Liver (tissue), 9 donors: ENCODE measurements around the gene CXCL17. TPM values are rescaled to one million over a fixed set of nuclear protein-coding genes. Genes with fewer than 3 reads are reported as not detected.

ENCODE experiments used
- DNase-seq: peaks from one replicate; pipeline ENCODE4 v3.0.0-alpha.2; 2017; ENCODE audit warnings: low spot score
- H3K27ac ChIP-seq, 2 donors: one replicate each; pipeline ENCODE4 v1.7.0; 2013; ENCODE audit warnings: inconsistent platforms in 2 of 2, low read length in 2 of 2, control low read depth in 1 of 2, low read depth in 1 of 2, mild to moderate bottlenecking in 1 of 2
- H3K27me3 ChIP-seq, 4 donors: one replicate each; pipeline versions ENCODE4 v1.6.1 to v1.7.0; 2013; ENCODE audit warnings: low read length in 3 of 4, inconsistent platforms in 1 of 4, mild to moderate bottlenecking in 1 of 4, moderate library complexity in 1 of 4; ENCODE audit not compliant: control insufficient read depth in 4 of 4, insufficient read depth in 4 of 4
- H3K36me3 ChIP-seq, 4 donors: one replicate each; pipeline versions ENCODE4 v1.6.1 to v1.7.0; 2013; ENCODE audit warnings: low read length in 3 of 4, mild to moderate bottlenecking in 3 of 4, low read depth in 1 of 4, moderate library complexity in 1 of 4; ENCODE audit not compliant: control insufficient read depth in 4 of 4, insufficient read depth in 3 of 4
- H3K4me1 ChIP-seq, 4 donors: one replicate each; pipeline versions ENCODE4 v1.6.1 to v1.7.0; 2013; ENCODE audit warnings: low read length in 3 of 4, mild to moderate bottlenecking in 3 of 4, moderate library complexity in 1 of 4; ENCODE audit not compliant: control insufficient read depth in 4 of 4, insufficient read depth in 4 of 4
- H3K4me3 ChIP-seq, 3 donors: one replicate each; pipeline versions ENCODE4 v1.6.1 to v1.7.0; 2013; ENCODE audit warnings: low read length in 3 of 3, control low read depth in 1 of 3, low read depth in 1 of 3, mild to moderate bottlenecking in 1 of 3
- H3K9ac ChIP-seq, 2 donors: one replicate each; pipeline ENCODE4 v1.7.0; 2013; ENCODE audit warnings: low read length in 2 of 2, mild to moderate bottlenecking in 2 of 2, moderate library complexity in 2 of 2, control low read depth in 1 of 2, low read depth in 1 of 2
- H3K9me3 ChIP-seq, 4 donors: one replicate each; pipeline versions ENCODE4 v1.6.1 to v1.7.0; 2013; ENCODE audit warnings: low read length in 3 of 4; ENCODE audit not compliant: control insufficient read depth in 4 of 4
- ATF3 ChIP-seq: IDR thresholded peaks from 2 replicates; pipeline ENCODE4 v1.6.1; 2016; ENCODE audit warnings: antibody characterized with exemption
- CTCF ChIP-seq: fragments of 150-350 bp; IDR thresholded peaks from 2 replicates; pipeline ENCODE4 v1.5.1; 2017; ENCODE audit warnings: improper control_type of control experiment, low read depth, low read length; ENCODE audit not compliant: missing input control
- EGR1 ChIP-seq, 2 donors: IDR thresholded peaks; 2 replicates each; pipeline ENCODE4 v1.6.1; 2016 to 2018; ENCODE audit warnings: antibody characterized with exemption in 2 of 2, low read depth in 2 of 2
- FOXA1 ChIP-seq: IDR thresholded peaks from 2 replicates; pipeline ENCODE4 v1.6.1; 2016; ENCODE audit warnings: antibody characterized with exemption
- FOXA2 ChIP-seq: IDR thresholded peaks from 2 replicates; pipeline ENCODE4 v1.6.1; 2016; ENCODE audit warnings: antibody characterized with exemption
- GABPA ChIP-seq, 2 donors: IDR thresholded peaks in 1 of 2; conservative IDR thresholded peaks in 1 of 2; 2 replicates each; pipeline ENCODE4 v1.6.1; 2016; ENCODE audit warnings: antibody characterized with exemption in 2 of 2, mild to moderate bottlenecking in 1 of 2, moderate library complexity in 1 of 2
- HNF4A ChIP-seq, 2 donors: conservative IDR thresholded peaks; 2 replicates each; pipeline ENCODE4 v1.6.1; 2016; ENCODE audit warnings: antibody characterized with exemption in 2 of 2, mild to moderate bottlenecking in 2 of 2
- JUND ChIP-seq, 2 donors: IDR thresholded peaks; 2 replicates each; pipeline ENCODE4 v1.6.1; 2016; ENCODE audit warnings: antibody characterized with exemption in 2 of 2
- MAX ChIP-seq: IDR thresholded peaks from 2 replicates; pipeline ENCODE4 v1.6.1; 2016; ENCODE audit warnings: antibody characterized with exemption
- NR2F2 ChIP-seq: IDR thresholded peaks from 2 replicates; pipeline ENCODE4 v1.6.1; 2016; ENCODE audit warnings: antibody characterized with exemption
- RAD21 ChIP-seq, 2 donors: IDR thresholded peaks; 2 replicates each; pipeline ENCODE4 v1.6.1; 2016; ENCODE audit warnings: antibody characterized with exemption in 2 of 2, mild to moderate bottlenecking in 2 of 2
- REST ChIP-seq: IDR thresholded peaks from 2 replicates; pipeline ENCODE4 v1.6.1; 2016; ENCODE audit warnings: antibody characterized with exemption, mild to moderate bottlenecking
- SP1 ChIP-seq: IDR thresholded peaks from 2 replicates; pipeline ENCODE4 v1.6.1; 2018; ENCODE audit warnings: antibody characterized with exemption, mild to moderate bottlenecking
- YY1 ChIP-seq: IDR thresholded peaks from 2 replicates; pipeline ENCODE4 v1.6.1; 2016; ENCODE audit warnings: antibody characterized with exemption, mild to moderate bottlenecking
- ZBTB33 ChIP-seq: IDR thresholded peaks from 2 replicates; pipeline ENCODE4 v1.6.1; 2016; ENCODE audit warnings: antibody characterized with exemption
- WGBS: extraction: QIAGEN DNeasy Blood & Tissue Kit; methylation state at CpG from one replicate; pipeline ENCODE4 v1.1.7; 2013; 5-methylcytosine and 5-hydroxymethylcytosine counted together
- polyA plus RNA-seq, 2 donors: library from polyadenylated mRNA; stranded (reverse) in 1 of 2; unstranded in 1 of 2; fragments of 200-250 nt in 1 of 2; fragments of >200 nt in 1 of 2; fragmentation: Nextera tagmentation in 1 of 2; extraction: Ambion mirVana in 1 of 2; gene quantifications; one replicate each; pipeline versions ENCODE4 v1.2.1 to v1.2.3, GENCODE V29; 2013 to 2015
- total RNA-seq, 2 donors: library from RNA; depleted of rRNA; stranded (reverse); fragments of >200 nt; gene quantifications; one replicate each; pipeline ENCODE4 v1.2.3, GENCODE V29; 2014
- donor health status: healthy.
- donor health status: healthy.
- donor health status: healthy.
- donor health status: healthy.
- donor health status: healthy.

CXCL17 gene
- total and polyA plus RNA-seq, 4 donors, result 0.10 to 0.93 TPM; not detected in 2

GRCh38 chr19:42427313-42427712 lies 15.4 kb downstream of the CXCL17 start, which contains the start of gene LIPE:
Gene LIPE (minus strand): TSS chr19:42427388. CDS start chr19:42427149, 239 bp downstream.
- TF ChIP-seq JUND (IDR thresholded peaks at IDR 0.05) (no peak), GABPA (IDR thresholded peaks at IDR 0.05 in 1 of 2, conservative IDR thresholded peaks at IDR 0.05 in 1 of 2) (no peak), NR2F2 (no peak), RAD21 (IDR thresholded peaks at IDR 0.05) (no peak), REST (no peak), ZBTB33 (no peak), FOXA2 (no peak), EGR1 (IDR thresholded peaks at IDR 0.05; ENCODE audit: low read depth in 2 of 2) (no peak), HNF4A (conservative IDR thresholded peaks at IDR 0.05) (no peak), MAX (no peak), FOXA1 (no peak), ATF3 (no peak)
- Histone ChIP-seq H3K27ac (no peak within 1 kb of the TSS), H3K9ac (no peak within 1 kb of the TSS), H3K4me1 (peaks cover 7 to 19% (median 13%) of the 10 kb centered on the region in 4 donors), H3K27me3 (no peaks in the 10 kb centered on the region), H3K36me3 (no peaks in the 10 kb centered on the region), H3K4me3 (no peak within 1 kb of the TSS), H3K9me3 (no peaks in the 10 kb centered on the region)
- 84% methylated on average over 4 of the region's 4 CpGs for WGBS
- no peak for DNase-seq

GRCh38 chr19:42426643-42427042 lies 16.1 kb downstream of the CXCL17 start:
- no peak for TF ChIP-seq SP1
- no peak for TF ChIP-seq ZBTB33
- no peak for TF ChIP-seq FOXA2
- TF ChIP-seq FOXA1, result no peak
- TF ChIP-seq NR2F2, result no peak
- TF ChIP-seq MAX, result no peak
- no peak for TF ChIP-seq ATF3
- no peak for TF ChIP-seq CTCF
- TF ChIP-seq YY1, result no peak
- Histone ChIP-seq H3K27me3 (no peaks in the 10 kb centered on the region), H3K36me3 (no peaks in the 10 kb centered on the region), H3K9me3 (no peaks in the 10 kb centered on the region), H3K27ac (no peak overlapping the region), H3K4me1 (peaks cover 6 to 19% (median 12%) of the 10 kb centered on the region in 4 donors), H3K4me3 (no peak overlapping the region), H3K9ac (no peak overlapping the region)
- WGBS, result 95% methylated on average over 3 of the region's 3 CpGs
- no peak for DNase-seq
